Tibial artery (tissue), 4 donors: ENCODE measurements around the gene ZNF74.
"Not testable (repeated sequence)": the region's sequence is repeated elsewhere in the genome, so short reads cannot be mapped to it uniquely, and the experiment has no call there.

ENCODE experiments used
- DNase-seq, 2 donors: peaks; one replicate each; pipeline ENCODE4 v3.0.0-alpha.2; 2019
- H3K27ac ChIP-seq, 2 donors: fragments of 200-600 bp; sonication (generic) in 1 of 2; 1 replicate in 1 of 2; 2 replicates in 1 of 2; pipeline ENCODE4 v1.5.1; 2018 to 2019; ENCODE audit warnings: mild to moderate bottlenecking in 1 of 2
- H3K27me3 ChIP-seq, 2 donors: fragments of 200-600 bp; sonication (generic) in 1 of 2; one replicate each; pipeline versions ENCODE4 v1.5.1 to v1.6.0; 2016 to 2019
- H3K36me3 ChIP-seq, 3 donors: fragments of 200-600 bp; sonication (generic) in 2 of 3; one replicate each; pipeline ENCODE4 v1.5.1; 2016 to 2019; ENCODE audit warnings: mild to moderate bottlenecking in 2 of 3
- H3K4me1 ChIP-seq, 4 donors: fragments of 200-600 bp; sonication (generic) in 2 of 4; 1 replicate in 3 of 4; 2 replicates in 1 of 4; pipeline ENCODE4 v1.5.1; 2016 to 2019
- H3K4me3 ChIP-seq, 2 donors: fragments of 200-600 bp; sonication (generic) in 1 of 2; 1 replicate in 1 of 2; 2 replicates in 1 of 2; pipeline ENCODE4 v1.5.1; 2018 to 2019; ENCODE audit warnings: mild to moderate bottlenecking in 2 of 2
- H3K9me3 ChIP-seq, 3 donors: fragments of 200-600 bp; sonication (generic) in 1 of 3; one replicate each; pipeline ENCODE4 v1.5.1; 2016 to 2019
- intact Hi-C: fragments of 100-400 bp; cut with DNase I; formaldehyde crosslinking; loops from one replicate; pipeline ENCODE4 v1.15.0; 2023; ENCODE audit warnings: low total_unique reads

The ZNF74 gene

DNA sequence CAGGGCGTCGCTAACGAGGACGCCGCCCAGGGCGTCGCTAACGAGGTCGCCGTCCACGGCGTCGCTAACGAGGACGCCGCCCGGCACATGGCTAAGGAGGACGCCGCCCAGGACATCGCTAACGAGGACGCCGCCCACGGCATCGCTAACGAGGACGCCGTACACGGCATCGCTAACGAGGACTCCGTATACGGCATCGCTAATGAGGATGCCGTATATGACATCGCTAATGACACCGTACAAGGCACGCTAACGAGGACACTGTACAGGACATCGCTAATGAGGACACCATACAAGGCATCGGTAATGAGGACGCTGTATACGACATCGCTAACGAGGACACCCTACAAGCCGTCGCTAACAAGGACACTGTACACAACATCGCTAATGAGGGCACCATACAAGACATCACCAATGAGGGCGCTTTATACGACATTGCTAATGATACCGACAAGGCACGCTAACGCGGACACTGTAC is 32.2 kb upstream of the ZNF74 start:
- H3K4me1 ChIP-seq, H3K9me3 ChIP-seq, intact Hi-C loops, H3K27me3 ChIP-seq, H3K27ac ChIP-seq, H3K4me3 ChIP-seq, DNase-seq, H3K36me3 ChIP-seq: not testable (repeated sequence)

DNA sequence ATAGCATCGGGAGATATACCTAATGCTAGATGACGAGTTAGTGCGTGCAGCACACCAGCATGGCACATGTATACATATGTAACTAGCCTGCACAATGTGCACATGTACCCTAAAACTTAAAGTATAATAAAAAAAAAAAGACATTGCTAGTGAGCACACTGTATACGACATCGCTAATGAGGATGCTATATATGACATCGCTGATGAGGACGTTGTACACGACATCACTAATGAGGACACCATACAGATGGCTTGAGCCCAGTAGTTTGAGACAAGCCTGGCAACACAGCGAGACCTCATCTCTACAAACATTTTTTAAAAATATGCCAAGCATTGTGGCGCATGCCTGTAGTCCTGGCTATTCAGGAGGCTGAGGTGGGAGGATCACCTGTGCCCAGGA is 31.5 kb upstream of the ZNF74 start:
- H3K36me3 ChIP-seq, intact Hi-C loops, H3K27ac ChIP-seq, H3K4me1 ChIP-seq, DNase-seq, H3K9me3 ChIP-seq, H3K4me3 ChIP-seq, H3K27me3 ChIP-seq: not testable (repeated sequence)

DNA sequence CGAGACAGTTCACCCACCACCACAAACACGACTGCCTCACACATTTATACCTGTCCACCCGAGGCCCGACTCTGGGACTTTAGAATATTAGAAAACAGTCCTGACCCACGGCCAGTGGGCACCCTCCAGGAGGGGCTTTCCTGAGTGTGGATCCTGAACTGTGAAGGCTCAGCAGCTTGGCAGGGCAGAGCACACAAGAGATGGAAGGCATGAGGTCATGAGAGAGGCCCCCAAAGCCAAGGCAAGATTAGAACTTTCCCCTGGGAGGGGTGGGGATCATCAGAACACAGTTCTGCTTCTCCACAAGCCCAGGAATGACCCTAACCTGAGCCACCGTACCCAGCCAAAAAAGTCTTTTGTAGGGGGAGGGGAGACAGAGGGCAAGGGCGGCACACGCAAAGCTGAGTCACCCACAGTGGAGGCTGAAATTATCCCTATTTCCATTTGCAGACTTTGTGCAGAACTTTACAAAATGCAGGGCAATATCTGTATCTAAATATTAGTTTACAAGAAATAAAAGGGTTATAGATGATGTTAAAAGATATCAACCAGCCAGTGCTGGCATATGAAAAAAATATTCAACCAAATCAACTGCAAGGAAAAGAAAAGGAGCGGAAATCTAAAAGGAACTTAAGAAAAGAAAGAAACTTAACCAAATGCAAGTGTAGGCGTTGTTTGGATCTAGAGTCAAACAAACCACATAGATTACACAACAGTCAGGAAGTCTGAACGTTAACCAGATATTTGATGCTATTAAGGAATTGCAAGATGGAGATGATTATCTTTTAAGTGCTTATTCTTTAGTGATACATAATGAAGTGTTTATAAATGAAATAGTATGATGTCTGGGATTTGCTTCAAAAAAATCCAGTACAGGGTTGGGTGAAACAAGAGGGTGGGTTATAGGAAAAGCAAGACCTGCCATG is 29.4 kb upstream of the ZNF74 start:
- H3K9me3 ChIP-seq, intact Hi-C loops, H3K27ac ChIP-seq, H3K4me1 ChIP-seq, H3K27me3 ChIP-seq, H3K36me3 ChIP-seq, DNase-seq, H3K4me3 ChIP-seq: not testable (repeated sequence)

DNA sequence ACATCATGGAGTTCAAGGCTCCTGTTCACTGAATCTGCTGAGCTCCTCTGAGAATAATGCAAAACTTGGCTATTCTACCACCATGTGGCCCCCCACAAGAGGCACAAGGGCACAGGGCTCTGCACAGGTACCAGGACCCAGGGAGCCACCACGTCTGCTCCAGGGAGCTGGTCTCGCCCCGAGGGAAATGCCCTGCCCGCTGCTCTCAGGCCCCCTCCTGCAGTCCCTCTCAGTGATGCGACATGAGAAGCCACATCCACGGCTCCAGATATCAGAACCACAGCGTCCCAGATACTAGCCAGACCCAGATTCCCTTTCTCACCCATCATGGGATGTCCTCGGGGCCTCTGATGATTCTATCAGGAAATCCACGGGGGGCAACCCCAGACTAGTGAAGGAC is 27.1 kb upstream of the ZNF74 start:
- H3K27ac ChIP-seq, intact Hi-C loops, H3K9me3 ChIP-seq, H3K27me3 ChIP-seq, DNase-seq, H3K4me3 ChIP-seq, H3K36me3 ChIP-seq, H3K4me1 ChIP-seq: not testable (repeated sequence)

DNA sequence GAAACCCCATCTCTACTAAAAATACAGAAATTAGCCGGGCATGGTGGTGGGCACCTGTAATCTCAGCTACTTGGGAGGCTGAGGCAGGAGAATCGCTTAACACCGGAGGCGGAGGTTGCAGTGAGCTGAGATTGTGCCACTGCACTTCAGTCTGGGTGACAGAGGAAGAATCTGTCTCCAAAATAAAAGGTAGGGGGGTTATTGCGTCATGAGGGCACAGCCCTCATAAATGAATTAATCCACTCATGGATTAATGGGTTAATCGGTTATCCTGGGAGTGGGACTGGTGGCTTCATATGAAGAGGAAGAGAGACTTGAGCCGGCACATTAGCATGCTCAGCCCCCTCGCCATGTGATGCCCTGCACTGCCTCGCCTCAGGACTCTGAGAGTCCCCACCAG is 25.1 kb upstream of the ZNF74 start:
- H3K9me3 ChIP-seq, DNase-seq, H3K27me3 ChIP-seq, intact Hi-C loops, H3K4me3 ChIP-seq, H3K36me3 ChIP-seq, H3K27ac ChIP-seq, H3K4me1 ChIP-seq: not testable (repeated sequence)

DNA sequence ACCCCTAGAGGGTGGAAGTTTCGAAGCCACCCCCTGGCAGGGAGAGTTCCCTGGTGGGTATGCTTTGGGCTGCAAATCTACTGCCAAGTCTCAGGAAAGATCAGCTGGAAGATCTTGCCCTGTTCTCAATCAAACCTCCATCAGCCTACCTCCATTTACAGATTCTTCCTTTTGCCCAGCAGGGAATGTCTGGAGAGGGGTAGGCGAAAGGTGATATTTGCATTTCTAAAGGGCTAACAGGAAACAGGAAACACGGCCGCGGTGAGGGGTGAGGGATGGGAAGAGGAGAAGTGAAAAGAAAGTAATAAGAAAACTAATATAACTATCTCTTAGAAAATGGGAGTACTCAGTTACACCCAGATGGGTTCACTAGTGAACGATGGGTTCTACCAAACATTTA is 22.3 kb upstream of the ZNF74 start:
- H3K36me3 ChIP-seq, H3K4me1 ChIP-seq, intact Hi-C loops, H3K27me3 ChIP-seq, DNase-seq, H3K4me3 ChIP-seq, H3K9me3 ChIP-seq, H3K27ac ChIP-seq: not testable (repeated sequence)

DNA sequence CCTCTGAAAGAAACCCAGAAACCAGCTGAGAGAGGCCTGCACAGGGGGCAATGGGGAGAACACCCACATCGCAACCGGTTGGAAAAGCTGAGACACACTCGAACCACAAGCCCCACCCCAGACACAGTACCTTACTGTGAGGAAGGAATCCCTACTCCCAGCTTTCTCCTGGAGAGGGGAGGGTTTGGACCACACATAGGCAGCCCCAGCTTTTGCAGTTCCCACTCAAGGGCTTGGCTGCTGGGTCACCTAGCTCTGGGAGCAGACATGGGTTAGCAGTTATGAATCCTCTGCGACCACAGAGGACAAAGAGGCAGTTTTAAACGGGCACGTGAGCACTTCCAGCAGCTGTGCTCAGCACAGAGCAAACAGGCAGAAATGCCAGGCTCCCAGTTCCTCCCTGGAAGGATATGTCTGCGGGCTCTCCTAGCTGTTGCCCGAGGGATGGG is 21.5 kb upstream of the ZNF74 start:
- DNase-seq, H3K4me1 ChIP-seq, H3K27me3 ChIP-seq, H3K4me3 ChIP-seq, H3K27ac ChIP-seq, H3K9me3 ChIP-seq, H3K36me3 ChIP-seq, intact Hi-C loops: not testable (repeated sequence)

DNA sequence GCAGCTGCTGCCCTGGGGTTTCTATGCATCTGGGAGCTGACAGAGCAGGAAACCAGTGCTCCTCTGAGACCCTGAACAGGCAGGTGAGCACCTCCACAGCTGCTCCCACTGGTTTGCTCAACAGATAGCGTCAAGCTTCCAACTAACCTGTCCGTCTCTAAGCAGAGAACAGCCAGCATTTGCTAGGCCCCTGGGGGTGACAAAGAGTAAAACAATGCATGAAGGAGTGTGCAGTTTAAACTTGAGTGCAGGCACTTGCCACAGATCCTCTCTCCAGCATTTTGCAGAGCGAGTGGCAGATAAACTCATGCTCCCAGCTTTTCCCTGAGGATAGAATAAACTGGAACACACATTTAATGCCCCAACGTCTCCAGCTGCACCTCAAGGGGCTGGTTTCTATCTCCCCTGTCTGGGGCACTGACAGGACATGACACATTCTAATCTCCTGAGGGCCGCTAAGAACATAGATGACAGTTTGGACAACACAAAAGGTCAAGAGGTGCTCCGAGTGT is 20.7 kb upstream of the ZNF74 start:
- H3K36me3 ChIP-seq, DNase-seq, H3K4me1 ChIP-seq, H3K27ac ChIP-seq, H3K9me3 ChIP-seq, H3K4me3 ChIP-seq, intact Hi-C loops, H3K27me3 ChIP-seq: not testable (repeated sequence)

DNA sequence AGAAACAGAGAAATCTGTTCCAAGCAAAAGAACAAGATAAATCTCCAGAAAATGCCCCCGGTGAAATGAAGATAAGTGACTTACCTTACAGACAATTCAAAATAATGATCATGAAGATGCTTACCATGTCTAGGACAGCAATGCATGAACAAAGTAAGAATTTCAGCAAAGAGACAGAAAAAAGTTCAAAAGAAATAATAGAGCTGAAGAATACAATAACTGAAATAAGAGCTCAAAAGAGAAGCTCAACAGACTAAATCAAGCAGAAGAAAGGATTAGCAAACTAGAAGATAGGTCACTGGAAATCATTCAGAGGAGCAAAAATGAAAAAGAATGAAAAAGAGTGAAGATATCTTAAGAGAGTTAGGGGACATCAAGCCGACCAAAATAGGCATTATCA is 19.8 kb upstream of the ZNF74 start:
- H3K4me1 ChIP-seq, H3K27me3 ChIP-seq, intact Hi-C loops, H3K27ac ChIP-seq, H3K4me3 ChIP-seq, H3K36me3 ChIP-seq, H3K9me3 ChIP-seq, DNase-seq: not testable (repeated sequence)

DNA sequence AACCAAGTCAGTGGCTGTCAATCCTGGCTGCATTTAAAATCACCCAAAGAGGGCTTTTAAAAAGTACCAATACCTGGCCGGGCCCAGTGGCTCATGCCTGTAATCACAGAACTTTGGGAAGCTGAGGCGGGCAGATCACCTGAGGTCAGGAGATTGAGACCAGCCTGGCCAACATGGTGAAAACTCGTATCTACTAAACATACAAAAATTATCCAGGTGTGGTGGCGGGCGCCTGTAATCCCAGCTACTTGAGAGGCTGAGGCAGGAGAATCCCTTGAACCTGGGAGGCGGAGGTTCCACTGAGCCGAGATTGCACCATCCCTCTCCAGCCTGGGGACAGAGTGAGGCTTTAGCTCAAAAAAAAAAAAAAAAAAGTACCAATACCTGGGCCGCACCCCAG is 17.7 kb upstream of the ZNF74 start:
- intact Hi-C loops, H3K4me3 ChIP-seq, H3K27me3 ChIP-seq, DNase-seq, H3K36me3 ChIP-seq, H3K4me1 ChIP-seq, H3K27ac ChIP-seq, H3K9me3 ChIP-seq: not testable (repeated sequence)

DNA sequence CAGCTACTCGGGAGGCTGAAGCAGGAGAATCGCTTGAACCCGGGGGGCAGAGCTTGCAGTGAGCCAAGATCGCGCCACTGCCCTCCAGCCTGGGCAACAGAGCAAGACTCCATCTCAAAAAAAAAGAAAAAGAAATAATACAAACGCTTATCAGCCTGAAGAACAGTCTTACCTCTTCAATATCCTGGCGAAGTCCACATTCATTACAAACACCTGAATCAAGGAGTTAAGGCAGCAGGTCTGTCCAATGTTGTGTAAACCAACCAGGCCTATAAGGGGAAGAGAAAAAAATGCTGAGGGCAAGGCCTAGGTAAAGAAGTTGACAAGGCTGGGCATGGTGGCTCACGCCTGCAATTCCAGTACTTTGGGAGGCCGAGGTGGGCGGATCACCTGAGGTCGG is 17.0 kb upstream of the ZNF74 start:
- H3K27me3 ChIP-seq, H3K4me1 ChIP-seq, H3K4me3 ChIP-seq, intact Hi-C loops, H3K27ac ChIP-seq, H3K9me3 ChIP-seq, H3K36me3 ChIP-seq, DNase-seq: not testable (repeated sequence)
